ENCODE results near the gene USH2A. TPM values are rescaled to one million over a fixed set of nuclear protein-coding genes. Genes with fewer than 3 reads are reported as not detected.

The USH2A gene
- polyA plus RNA-seq, 1 of the 3 experiments (the other 2 are of a cell fraction), result under 0.01 TPM

DNA sequence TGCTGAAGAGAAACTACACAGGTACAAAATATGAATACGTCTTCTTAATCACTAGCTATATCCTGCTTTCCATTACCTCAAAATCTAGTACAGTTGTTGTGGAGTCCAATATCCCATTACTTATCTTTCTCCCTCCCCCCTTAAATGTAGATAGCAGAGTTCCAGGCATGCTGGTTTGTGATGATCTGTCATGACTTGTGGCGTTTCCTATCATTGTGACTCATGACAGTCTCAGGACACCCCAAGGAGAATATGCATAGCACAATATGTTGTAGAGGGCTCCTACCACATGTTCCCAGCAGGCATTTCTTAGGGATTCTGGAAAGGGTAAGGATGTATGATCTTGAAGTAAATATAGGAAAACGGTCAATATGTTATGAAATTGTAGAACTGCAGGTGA, 206.9 kb downstream of the USH2A start:
- H3K27me3 ChIP-seq (ENCODE audit: insufficient read depth), result no peaks in the 10 kb centered on the region
- H2AFZ ChIP-seq (ENCODE audit: low read depth), result no peak overlapping the region
- H3F3A ChIP-seq (replicated peaks; ENCODE audit: insufficient read depth), result no peaks in the 10 kb centered on the region
- no peaks in the 10 kb centered on the region; a peak in 1 of 4 replicates for H3K4me1 ChIP-seq (ENCODE audit: control insufficient read depth in 1 of 2, insufficient read depth in 2 of 2, low read depth in 1 of 2, low read length in 1 of 2)
- no peak for DNase-seq
- no peak overlapping the region for H3K4me3 ChIP-seq (ENCODE audit: low read depth in 2 of 2, low read length in 1 of 2)
- no peak overlapping the region for H3K4me2 ChIP-seq
- WGBS (ENCODE audit: low lambda C conversion rate), result 68% methylated on average over 3 of the region's 3 CpGs
- no peaks in the 10 kb centered on the region for H3K79me2 ChIP-seq (ENCODE audit: insufficient read depth)
- H3K36me3 ChIP-seq (replicated peaks in 1 of 2; ENCODE audit: control insufficient read depth in 1 of 2, insufficient read depth in 2 of 2, low read length in 1 of 2), result no peaks in the 10 kb centered on the region
- CTCF ChIA-PET, result no interaction called here
- TF ChIP-seq POLR2AphosphoS5 (IDR thresholded peaks at IDR 0.05; ENCODE audit: low read depth, low read length) (no peak), FOXJ3 (CRISPR knock-in tag; IDR thresholded peaks at IDR 0.05) (no peak), MEF2A (IDR thresholded peaks at IDR 0.05; ENCODE audit: borderline replicate concordance, low read depth) (no peak), JUND (IDR thresholded peaks at IDR 0.05) (no peak), FOXM1 (IDR thresholded peaks at IDR 0.05; ENCODE audit: low read depth) (no peak), NFIC (IDR thresholded peaks at IDR 0.05; ENCODE audit: borderline replicate concordance) (no peak)
- TF ChIP-seq, protein P1, sequence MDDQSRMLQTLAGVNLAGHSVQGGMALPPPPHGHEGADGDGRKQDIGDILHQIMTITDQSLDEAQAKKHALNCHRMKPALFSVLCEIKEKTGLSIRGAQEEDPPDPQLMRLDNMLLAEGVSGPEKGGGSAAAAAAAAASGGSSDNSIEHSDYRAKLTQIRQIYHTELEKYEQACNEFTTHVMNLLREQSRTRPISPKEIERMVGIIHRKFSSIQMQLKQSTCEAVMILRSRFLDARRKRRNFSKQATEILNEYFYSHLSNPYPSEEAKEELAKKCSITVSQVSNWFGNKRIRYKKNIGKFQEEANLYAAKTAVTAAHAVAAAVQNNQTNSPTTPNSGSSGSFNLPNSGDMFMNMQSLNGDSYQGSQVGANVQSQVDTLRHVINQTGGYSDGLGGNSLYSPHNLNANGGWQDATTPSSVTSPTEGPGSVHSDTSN (IDR thresholded peaks at IDR 0.05), result no peak
- no peaks in the 10 kb centered on the region for H3K9me3 ChIP-seq
- H4K20me1 ChIP-seq (ENCODE audit: insufficient read depth), result no peaks in the 10 kb centered on the region
- POLR2A ChIA-PET, result no interaction called here
- H3K9ac ChIP-seq, result no peak overlapping the region
- H3K27ac ChIP-seq (ENCODE audit: low read depth in 2 of 2, low read length in 1 of 2), result no peak overlapping the region
- H3K9me2 ChIP-seq, result no peaks in the 10 kb centered on the region

- CTCF ChIA-PET, result no interaction called here
- POLR2A ChIA-PET, result no interaction called here
- DNase-seq, result no peak
Measured at GRCh38 chr1:216215169-216215568, 208.1 kb downstream of the USH2A start.

More at GRCh38 chr1:216215169-216215568, 208.1 kb downstream of the USH2A start:
- H3K27me3 ChIP-seq (ENCODE audit: insufficient read depth), result no peaks in the 10 kb centered on the region
- H3K4me3 ChIP-seq (ENCODE audit: low read depth in 2 of 2, low read length in 1 of 2), result no peak overlapping the region
- H3K9ac ChIP-seq, result no peak overlapping the region
- H3F3A ChIP-seq (replicated peaks; ENCODE audit: insufficient read depth), result no peaks in the 10 kb centered on the region
- H3K4me2 ChIP-seq, result no peak overlapping the region
- H3K79me2 ChIP-seq (ENCODE audit: insufficient read depth), result no peaks in the 10 kb centered on the region
- H3K36me3 ChIP-seq (replicated peaks in 1 of 2; ENCODE audit: control insufficient read depth in 1 of 2, insufficient read depth in 2 of 2, low read length in 1 of 2), result no peaks in the 10 kb centered on the region
- no peak overlapping the region for H3K27ac ChIP-seq (ENCODE audit: low read depth in 2 of 2, low read length in 1 of 2)
- H3K4me1 ChIP-seq (ENCODE audit: control insufficient read depth in 1 of 2, insufficient read depth in 2 of 2, low read depth in 1 of 2, low read length in 1 of 2), result peaks cover 0 to 1% of the 10 kb centered on the region in 2 experiments; a peak in 2 of 4 replicates
- no peaks in the 10 kb centered on the region for H3K9me2 ChIP-seq
- TF ChIP-seq ZBTB33 (IDR thresholded peaks at IDR 0.05; ENCODE audit: borderline replicate concordance, low read depth), result no peak
- no peak for TF ChIP-seq TEAD4 (IDR thresholded peaks at IDR 0.05; ENCODE audit: borderline replicate concordance, insufficient read depth)
- no peak for TF ChIP-seq NRF1 (IDR thresholded peaks at IDR 0.05; ENCODE audit: low read depth, low read length)
- TF ChIP-seq SMC3 (IDR thresholded peaks at IDR 0.05; ENCODE audit: low read depth, low read length), result no peak
- no peak for TF ChIP-seq SIN3A (IDR thresholded peaks at IDR 0.05; ENCODE audit: borderline replicate concordance, low read depth, low read length)
- no peak for TF ChIP-seq GABPA (IDR thresholded peaks at IDR 0.05; ENCODE audit: low read depth)
- TF ChIP-seq, protein P1 (IDR thresholded peaks at IDR 0.05), result no peak
- TF ChIP-seq GATA2 (CRISPR knock-in tag; IDR thresholded peaks at IDR 0.05), result no peak
- H4K20me1 ChIP-seq (ENCODE audit: insufficient read depth), result no peaks in the 10 kb centered on the region
- H2AFZ ChIP-seq (ENCODE audit: low read depth), result no peak overlapping the region
- H3K9me3 ChIP-seq, result no peaks in the 10 kb centered on the region
